HG03520 (cell line): ENCODE results near the gene HEXIM1.

Experiments used
- ATAC-seq: cut with Tn5 transposase; IDR thresholded peaks from one replicate; pipeline ENCODE4 v1.9.1; 2021; ENCODE audit warnings: mild to moderate bottlenecking, moderate library complexity; ENCODE audit not compliant: unreplicated experiment

The HEXIM1 gene

DNA sequence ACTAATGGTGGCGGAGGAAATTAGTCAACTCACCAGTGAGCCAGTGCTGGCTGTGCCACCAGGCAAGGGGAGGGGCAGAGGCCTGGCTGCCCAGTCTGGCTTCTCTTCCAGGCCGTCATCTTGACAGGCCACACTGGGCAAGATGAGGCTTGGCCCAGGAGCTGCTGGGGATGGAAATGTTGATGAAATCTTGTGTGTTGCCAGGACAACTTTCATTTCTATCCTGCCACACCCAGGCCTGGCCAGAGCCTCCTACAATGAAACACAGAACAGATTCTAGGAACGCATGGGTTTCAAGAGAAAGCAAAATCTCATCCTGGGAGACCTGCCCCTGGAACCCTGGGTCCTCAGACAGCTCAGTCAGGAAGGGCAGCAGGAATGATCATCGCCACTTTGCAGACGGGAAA, 22.7 kb downstream of the HEXIM1 start:
- ATAC-seq = no peak

DNA sequence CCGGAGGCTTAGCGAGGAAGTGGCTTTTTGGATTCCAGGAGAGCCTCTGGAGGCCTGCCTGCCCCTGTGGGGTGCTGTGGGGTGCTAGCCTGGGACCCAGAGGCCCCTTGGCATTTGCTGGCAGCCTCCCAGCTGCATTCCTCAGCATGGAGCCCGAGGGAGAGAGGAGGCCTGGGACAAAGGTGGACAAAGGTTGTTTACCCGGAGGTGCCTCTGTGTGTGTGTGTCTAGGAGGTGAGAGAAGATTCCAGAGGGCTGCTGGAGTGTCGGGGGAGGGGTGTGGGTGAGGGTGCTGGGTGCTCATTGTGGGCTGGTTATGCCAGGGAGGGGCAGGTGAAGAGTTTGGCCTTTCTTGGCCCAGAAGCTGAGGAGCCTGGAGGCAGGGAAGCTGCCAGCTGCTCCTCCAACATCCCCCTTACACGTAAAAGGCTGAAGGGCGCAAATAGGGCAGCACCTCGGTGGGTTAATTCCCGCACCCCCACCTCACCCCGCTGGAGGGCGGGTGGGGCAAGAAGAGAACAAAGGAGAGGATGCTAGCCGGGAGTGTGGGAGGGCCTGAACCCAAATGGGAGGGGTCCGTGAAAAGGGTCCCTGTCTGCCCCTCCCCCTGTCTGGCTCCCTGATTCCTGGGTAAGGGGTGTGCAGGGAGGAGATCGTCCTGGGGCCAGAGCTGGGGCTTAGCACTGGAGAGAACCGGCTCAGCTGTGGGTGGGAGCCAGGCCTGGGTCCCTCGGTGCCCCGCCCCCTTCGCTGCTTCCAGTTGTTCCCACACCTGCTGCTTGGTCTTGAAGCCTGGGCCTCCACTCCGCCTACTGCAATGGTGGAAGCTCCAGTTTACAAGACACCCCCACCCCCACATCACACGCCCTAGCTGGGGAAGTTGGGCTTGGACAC, 23.3 kb downstream of the HEXIM1 start:
- no peak for ATAC-seq

DNA sequence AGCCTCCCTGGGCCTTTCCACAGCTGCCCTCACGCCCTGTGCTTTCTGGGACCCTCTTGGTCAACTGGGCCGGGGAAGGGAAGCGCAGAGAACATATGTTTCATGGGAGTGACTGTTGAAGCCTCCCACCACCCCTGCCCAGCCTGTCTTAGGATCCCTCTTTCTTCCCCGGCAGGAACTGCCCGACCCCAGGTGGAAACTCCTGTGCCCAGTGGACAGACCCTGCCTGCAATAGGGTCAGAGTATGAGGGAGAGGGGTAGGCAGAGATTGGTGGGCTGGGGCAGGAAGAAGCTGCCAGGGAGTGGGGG, 23.9 kb downstream of the HEXIM1 start:
- ATAC-seq = no peak

DNA sequence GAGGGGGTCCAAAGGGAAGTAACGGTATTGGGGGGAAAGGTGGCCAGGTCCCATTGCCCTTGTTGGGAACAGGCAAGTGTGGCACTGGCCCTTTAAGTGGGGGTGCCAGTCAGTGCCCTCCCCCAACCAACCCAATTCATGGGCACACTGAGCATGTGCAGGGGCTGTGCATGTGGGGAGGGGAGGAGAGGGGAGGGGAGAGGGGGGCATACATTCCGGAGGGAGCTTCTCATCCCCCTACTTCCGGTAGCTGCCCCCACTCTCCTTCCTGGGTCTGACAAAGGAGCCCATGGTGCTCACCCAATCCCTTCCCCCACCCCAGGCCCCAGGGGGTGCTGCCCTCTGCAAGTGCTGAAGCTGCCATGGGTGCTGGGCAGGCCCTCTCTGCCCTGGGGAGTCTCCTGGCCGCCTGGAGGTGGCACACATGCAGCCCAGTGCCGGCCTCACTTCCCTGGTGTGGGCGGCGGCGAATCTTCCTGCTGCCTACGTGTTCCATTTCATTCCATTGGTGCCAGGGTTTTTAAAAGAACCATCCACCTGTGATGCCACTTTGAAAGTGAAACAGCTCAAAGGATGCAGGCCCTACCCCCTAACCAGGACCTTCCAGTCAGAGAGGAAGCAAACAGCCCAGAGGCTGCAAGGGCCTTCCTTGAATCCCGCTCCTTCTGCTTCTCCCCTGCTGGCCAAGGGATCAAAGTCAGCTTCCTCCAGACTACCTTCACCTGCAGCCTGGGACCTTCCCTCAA, 24.4 kb downstream of the HEXIM1 start:
- no peak for ATAC-seq

DNA sequence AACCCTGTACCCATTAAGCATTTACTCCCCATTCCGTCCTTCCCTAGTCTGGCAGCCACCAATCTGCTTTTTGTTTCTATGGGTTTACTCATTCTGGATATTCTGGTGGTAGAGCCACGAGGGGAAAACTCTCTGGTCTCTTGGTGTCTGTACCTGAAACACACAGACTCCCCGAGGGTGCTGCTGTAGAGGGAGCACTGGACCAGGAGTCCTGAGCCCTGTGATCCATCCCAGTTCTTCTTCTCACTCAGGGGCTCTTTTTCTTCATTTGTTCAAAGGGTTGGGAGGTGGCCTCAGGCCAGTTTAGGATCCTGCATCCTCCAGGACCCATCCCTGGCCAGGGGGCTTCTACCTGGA, 27.5 kb downstream of the HEXIM1 start:
- no peak for ATAC-seq

DNA sequence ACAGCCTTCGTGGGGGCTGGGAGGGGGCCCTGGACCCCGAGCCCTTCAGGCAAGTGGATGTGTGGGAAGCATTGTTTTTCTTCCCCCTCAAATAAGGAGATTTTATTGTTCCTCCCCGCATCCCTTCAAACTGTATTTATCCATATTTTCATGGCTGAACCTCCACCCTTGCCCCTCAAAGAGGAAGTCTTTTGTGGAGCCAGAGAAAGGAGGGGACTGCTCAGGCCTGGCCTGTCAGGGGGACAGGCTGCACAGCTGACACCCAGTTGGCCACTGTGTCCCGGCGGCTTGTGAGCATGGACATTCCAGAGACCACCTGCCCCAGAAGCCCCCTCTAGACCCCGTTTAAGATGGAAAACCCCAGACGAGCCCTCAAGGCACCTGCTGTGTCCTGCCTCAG, 29.3 kb downstream of the HEXIM1 start:
- no peak for ATAC-seq

DNA sequence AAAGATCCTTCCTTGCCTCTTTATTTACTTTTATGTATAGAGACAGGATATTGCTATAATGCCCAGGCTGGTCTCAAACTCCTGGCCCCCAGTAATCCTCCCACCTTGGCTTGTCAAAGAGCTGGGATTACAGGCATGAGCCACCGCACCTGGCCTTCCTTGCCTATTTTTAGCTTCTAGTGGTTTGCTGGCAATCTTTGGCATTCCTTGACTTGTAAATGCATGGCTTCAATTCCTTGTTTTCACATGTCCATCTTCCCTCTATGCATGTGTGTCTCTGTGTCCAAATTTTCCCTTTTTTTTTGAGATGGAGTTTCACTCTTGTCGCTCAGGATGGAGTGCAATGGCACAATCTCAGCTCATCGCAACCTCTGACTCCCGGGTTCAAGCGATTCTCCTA, 35.9 kb downstream of the HEXIM1 start:
- no peak for ATAC-seq

DNA sequence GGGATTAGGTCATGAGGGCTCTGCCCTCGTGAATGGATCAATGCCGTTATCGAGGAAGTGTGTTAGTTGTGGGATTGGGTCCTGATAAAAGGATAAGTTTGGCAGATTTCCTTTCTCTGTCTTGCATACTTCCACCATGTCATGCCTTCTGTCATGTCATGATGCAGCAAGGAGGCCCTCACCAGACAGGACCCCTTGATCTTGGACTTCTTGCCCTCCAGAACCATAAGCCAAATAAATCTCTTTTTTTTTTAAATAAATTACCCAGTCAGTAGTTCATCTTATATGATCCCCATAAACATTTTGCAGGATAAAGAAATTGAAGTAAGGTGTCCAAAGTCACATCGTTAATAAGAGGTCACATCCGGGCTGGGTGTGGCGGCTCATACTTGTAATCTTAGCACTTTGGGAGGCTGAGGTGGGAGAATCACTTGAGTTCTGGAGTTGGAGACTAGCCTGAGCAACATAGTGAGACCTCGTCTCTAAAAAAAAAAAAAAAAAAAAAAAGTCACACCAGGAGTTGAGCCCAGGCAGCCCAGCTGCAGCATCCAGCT, 38.6 kb downstream of the HEXIM1 start:
- ATAC-seq = no peak

DNA sequence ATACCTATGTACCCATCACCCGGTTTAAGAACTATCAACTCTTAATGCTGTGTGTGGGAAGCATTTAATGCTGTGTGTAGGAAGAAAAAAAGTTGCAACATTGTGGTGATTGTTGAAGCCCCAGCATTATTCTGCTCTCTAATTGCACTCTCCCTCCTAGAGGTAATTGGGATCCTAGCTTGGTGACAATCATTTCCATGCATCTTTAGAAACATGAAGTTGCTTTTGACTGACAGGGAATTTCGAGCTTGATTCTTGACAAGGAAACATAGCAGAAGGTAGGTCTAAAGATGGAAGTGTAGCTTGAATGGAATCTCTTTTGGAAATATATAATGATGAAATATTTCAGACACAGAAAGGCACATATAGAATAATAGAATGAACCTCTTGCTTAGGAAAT, 40.7 kb downstream of the HEXIM1 start:
- ATAC-seq = no peak

DNA sequence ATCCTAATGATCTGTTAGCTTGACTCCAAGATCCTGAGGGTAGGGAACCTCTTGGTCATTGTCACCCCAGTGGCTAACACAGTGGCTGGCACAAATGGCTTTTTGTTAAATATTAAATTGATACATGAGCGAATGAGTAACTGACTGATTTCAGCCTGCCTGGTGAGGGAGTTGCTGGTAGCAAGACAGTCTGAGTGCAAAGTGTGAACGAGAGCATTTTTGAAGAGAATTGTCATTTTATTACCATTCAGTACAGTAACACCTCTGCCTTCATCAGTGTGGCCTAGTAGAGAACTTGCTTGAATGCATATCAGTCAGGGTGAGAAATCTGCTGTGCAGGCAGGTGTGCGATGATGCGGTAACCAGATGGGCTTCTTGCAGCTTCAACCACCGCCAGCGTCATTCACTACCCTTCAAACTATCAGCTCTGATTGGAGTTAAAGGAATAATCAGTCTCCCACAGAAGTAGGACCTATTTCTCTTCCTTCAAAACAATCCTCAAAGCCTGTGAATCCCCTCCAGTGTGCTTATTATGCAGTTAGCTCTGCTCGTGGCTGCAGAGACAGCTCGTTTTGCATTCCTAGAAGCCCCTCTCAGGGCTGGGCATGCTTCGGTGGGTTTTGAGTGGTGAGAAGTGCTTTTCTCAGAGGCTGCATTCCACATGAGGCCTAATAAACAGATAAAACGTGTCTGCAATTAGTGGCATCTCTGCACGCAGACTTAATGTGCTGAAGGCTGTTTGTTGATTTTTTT, 42.4 kb downstream of the HEXIM1 start:
- ATAC-seq = no peak

DNA sequence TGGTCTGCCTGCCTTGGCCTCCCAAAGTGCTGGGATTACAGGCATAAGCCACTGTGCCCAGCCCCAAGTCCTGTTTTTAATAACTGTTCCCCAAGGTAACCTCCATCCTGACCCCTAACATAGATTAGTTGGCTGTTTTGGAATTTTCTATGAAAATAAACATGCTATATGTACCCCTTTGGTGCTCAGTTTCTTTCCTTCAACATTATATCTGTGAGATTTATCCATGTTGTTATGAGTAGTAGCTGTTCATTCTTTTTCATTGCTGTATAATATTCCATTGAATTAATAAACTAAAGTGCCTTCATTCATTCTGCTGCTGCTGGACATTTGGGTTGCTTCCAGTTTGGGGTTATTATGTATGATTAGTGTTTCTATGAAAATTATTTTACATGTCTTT, 47.1 kb downstream of the HEXIM1 start:
- no peak for ATAC-seq

DNA sequence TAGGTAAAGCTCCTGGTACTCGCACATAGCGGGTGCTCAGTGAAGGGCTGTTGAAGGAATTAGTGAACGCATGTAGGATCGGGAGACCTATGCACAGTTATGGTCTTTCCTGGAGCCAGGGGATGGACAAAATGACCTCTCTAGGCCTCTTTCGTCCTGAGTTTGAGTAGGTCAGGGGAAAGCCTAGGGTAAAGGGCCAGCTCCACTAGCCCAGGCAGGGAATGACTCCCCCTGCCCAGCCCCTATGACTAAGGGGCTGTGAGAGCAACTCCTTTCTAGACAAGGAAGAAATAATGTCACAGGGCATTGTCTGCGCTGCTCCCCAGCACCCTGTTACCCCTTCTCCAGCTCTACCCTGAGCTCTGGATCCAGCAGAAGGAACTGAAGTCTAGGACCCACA, 48.8 kb downstream of the HEXIM1 start:
- no peak for ATAC-seq

DNA sequence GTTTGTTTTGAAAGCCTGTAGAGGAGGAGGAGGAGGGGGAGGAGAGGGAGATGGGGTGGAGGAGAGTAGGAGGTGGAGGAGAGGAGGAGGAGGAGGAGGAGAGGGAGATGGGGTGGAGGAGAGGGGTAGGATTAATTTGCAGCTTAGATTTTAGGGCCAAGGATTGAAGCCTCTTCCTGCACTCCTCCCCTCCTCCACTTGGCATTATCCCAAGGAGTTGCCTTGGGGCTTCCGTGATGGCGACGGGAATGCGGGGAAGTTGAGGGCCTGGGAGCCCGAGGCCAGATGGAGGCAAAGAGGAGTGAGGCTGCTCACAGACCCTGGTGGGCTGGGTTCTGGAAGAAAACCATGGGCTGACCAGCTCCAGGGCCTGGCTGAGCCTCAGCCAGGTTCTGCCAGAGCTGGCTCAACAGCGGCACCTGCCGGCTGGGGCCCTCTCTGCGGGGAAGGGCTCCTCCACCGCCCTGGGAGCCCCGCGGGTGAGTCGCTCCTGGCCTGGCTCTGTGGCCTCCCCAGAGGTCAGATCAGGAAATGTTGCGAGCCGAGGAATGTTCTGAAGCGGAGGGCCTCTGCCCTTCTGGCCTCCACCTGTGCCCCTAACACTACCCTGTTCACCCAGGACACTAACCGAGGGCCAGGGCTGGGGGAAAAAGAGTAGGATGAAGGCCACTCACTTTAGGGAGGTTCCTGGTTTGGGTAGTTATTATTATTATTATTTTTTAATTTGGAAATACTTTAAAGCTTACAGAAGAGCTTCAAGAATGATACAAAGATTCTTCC, 49.5 kb downstream of the HEXIM1 start:
- ATAC-seq = peak; percentile 53

DNA sequence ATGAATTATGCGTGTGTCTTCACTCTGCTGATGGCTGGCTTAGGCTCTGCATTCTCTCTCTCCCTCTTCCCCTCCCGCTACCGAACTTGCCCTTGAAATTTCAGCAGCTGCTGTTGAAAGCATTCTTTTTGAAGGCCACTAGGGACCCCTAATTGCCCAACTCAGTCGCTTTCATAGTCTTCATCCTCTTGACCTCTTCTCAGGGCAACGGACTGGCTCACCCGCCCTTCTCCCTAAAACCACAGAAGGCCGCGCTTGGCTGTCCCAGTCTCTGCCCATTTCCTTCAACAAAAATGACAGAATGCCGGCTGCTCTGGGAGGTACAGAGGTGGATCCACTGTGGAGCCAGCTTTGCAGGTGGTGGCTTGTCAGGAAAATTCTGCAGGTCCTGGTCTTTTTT, 52.4 kb downstream of the HEXIM1 start:
- ATAC-seq = no peak

DNA sequence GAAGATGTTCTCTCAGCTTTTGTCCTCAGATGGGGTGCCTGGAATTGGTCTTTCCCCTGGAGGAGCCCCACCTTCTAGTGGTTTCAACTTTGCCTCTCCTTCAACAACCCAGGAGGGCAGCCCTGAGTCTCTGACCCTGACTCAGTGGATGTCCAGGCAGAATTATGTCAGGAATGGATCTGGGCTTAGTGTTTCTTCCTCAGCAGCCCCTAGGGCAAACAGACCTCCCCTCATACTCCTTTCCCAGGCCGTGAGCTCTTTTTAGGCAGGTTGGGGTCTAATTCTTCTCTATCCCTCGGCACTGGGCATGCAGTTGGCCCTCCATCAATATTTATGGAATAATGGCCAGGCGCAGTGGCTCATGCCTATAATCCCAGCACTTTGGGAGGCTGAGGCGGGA, 53.2 kb downstream of the HEXIM1 start:
- no peak for ATAC-seq
